Trophoblast cell (in vitro differentiated cells and primary cell): ENCODE results near the gene ZNF718.
A peak's percentile ranks its signal among the peaks of the same experiment; 100 is the strongest.
"Not testable (repeated sequence)": the region's sequence is repeated elsewhere in the genome, so short reads cannot be mapped to it uniquely, and the experiment has no call there.

Experiments
- DNase-seq, 2 donors: peaks; one replicate each; pipeline ENCODE4 v3.0.0-alpha.2; 2016
- H2AFZ ChIP-seq: 2 replicates; pipeline ENCODE4 v1.6.1; 2013; ENCODE audit warnings: low read length, moderate library complexity, mild to moderate bottlenecking; ENCODE audit not compliant: insufficient read depth, poor library complexity
- H2AK5ac ChIP-seq: 2 replicates; pipeline ENCODE4 v1.6.1; 2013; ENCODE audit warnings: mild to moderate bottlenecking, low read length
- H2BK120ac ChIP-seq: 2 replicates; pipeline ENCODE4 v1.6.1; 2013; ENCODE audit warnings: low read length, mild to moderate bottlenecking, moderate library complexity; ENCODE audit not compliant: insufficient read depth, poor library complexity
- H2BK12ac ChIP-seq: 2 replicates; pipeline ENCODE4 v1.6.1; 2013; ENCODE audit warnings: mild to moderate bottlenecking, low read length, moderate library complexity
- H2BK5ac ChIP-seq: 2 replicates; pipeline ENCODE4 v1.6.1; 2013; ENCODE audit warnings: low read length, low read depth, moderate library complexity, mild to moderate bottlenecking; ENCODE audit not compliant: poor library complexity
- H3K14ac ChIP-seq: 2 replicates; pipeline ENCODE4 v1.6.1; 2013; ENCODE audit warnings: mild to moderate bottlenecking, low read length
- H3K18ac ChIP-seq: 2 replicates; pipeline ENCODE4 v1.6.1; 2013; ENCODE audit warnings: mild to moderate bottlenecking, low read length
- H3K23ac ChIP-seq: 2 replicates; pipeline ENCODE4 v1.6.1; 2013; ENCODE audit warnings: low read length
- H3K27ac ChIP-seq: 2 replicates; pipeline ENCODE4 v1.5.1; 2013; ENCODE audit warnings: low read depth, mild to moderate bottlenecking, inconsistent platforms, low read length, moderate library complexity
- H3K27me3 ChIP-seq: 2 replicates; pipeline ENCODE4 v1.6.1; 2013; ENCODE audit warnings: inconsistent platforms, mild to moderate bottlenecking, low read length, moderate library complexity; ENCODE audit not compliant: insufficient read depth
- H3K36me3 ChIP-seq, 2 experiments: 1 replicate in 1 of 2; 2 replicates in 1 of 2; pipeline ENCODE4 v1.6.1; 2013; ENCODE audit warnings: low read length in 2 of 2, mild to moderate bottlenecking in 2 of 2, moderate library complexity in 1 of 2; ENCODE audit not compliant: insufficient read depth in 2 of 2, control insufficient read depth in 1 of 2
- H3K4ac ChIP-seq: 2 replicates; pipeline ENCODE4 v1.6.1; 2013; ENCODE audit warnings: low read depth, mild to moderate bottlenecking, low read length, moderate library complexity
- H3K4me1 ChIP-seq, 2 experiments: 1 replicate in 1 of 2; 2 replicates in 1 of 2; pipeline ENCODE4 v1.6.1; 2013; ENCODE audit warnings: low read length in 2 of 2, mild to moderate bottlenecking in 2 of 2, moderate library complexity in 1 of 2; ENCODE audit not compliant: insufficient read depth in 2 of 2, control insufficient read depth in 1 of 2
- H3K4me2 ChIP-seq: 2 replicates; pipeline ENCODE4 v1.6.1; 2013; ENCODE audit warnings: inconsistent platforms, mild to moderate bottlenecking, low read length, moderate library complexity
- H3K4me3 ChIP-seq: 2 replicates; pipeline ENCODE4 v1.5.1; 2013; ENCODE audit warnings: mild to moderate bottlenecking, low read depth, low read length, inconsistent platforms
- H3K79me1 ChIP-seq: one replicate; pipeline ENCODE4 v1.6.1; 2013; ENCODE audit warnings: low read length
- H3K79me2 ChIP-seq: 2 replicates; pipeline ENCODE4 v1.6.1; 2013; ENCODE audit warnings: low read length, mild to moderate bottlenecking; ENCODE audit not compliant: control insufficient read depth, insufficient read depth, poor library complexity
- H3K9ac ChIP-seq: 2 replicates; pipeline ENCODE4 v1.6.1; 2013; ENCODE audit warnings: mild to moderate bottlenecking, low read length
- H3K9me3 ChIP-seq: 2 replicates; pipeline ENCODE4 v1.6.1; 2013; ENCODE audit warnings: low read depth, mild to moderate bottlenecking, control low read depth, inconsistent platforms, low read length; ENCODE audit not compliant: insufficient read depth
- H4K12ac ChIP-seq: 2 replicates; pipeline ENCODE4 v1.6.1; 2013; ENCODE audit warnings: low read depth, mild to moderate bottlenecking, low read length, moderate library complexity
- H4K8ac ChIP-seq: 2 replicates; pipeline ENCODE4 v1.6.1; 2013; ENCODE audit warnings: low read depth, mild to moderate bottlenecking, low read length, moderate library complexity
- H4K91ac ChIP-seq: one replicate; pipeline ENCODE4 v1.6.1; 2013; ENCODE audit warnings: low read depth, mild to moderate bottlenecking, low read length, moderate library complexity
- WGBS: extraction: QIAGEN DNeasy Blood & Tissue Kit; methylation state at CpG from one replicate; pipeline ENCODE4 v1.1.7; 2013; ENCODE audit warnings: missing lambda C conversion rate; ENCODE audit not compliant: insufficient read length, insufficient coverage; ENCODE audit errors: extremely low coverage; 5-methylcytosine and 5-hydroxymethylcytosine counted together

Gene ZNF718

DNA sequence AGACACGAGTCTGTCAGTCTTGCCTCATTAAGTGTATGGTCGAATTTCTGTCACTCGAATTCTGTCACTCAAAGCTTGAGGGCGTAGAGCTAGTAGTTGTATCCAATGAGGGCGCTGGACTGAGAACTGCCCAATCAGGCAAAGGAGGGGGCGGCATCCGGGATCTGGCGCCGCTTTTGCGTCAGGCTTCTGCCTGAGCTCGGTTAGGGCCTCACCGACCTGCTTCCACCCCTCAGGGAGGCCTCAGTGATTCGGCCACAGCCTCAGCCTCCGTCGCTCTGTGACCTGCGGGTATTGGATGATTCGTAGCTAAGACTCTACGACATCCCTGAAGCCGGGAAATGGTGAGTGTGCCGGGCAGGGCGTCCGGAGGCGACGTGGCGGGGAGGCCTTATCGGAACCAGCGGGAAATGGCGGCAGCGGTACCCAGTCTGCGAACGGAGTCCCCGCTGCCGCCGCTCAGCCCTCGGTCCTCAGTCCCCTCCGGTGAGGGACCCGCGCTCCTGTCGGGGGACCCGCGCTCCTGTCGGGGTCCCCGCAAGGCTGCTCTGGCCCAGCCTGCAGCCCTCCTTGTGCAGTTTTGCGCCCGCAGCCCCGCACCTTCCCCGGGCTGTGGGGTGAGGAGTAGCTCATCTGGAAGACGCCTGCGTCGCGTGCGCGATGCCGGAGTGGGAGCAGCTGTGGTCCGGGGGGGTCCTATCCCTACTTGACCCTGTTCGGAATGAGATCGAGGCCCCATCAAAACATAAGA, 88.3 kb downstream of the ZNF718 start:
- Histone ChIP-seq H3K4ac (peak overlapping the region; percentile 13), H2AK5ac (no peak overlapping the region), H3K4me2 (peak overlapping the region; percentile 80), H3K23ac (no peak overlapping the region), H4K8ac (peak overlapping the region; percentile 74), H3K9ac (peak overlapping the region; percentile 86), H3K27ac (peak overlapping the region; percentile 1), H3K9me3 (peaks cover 2% of the 10 kb centered on the region), H3K36me3 (peaks cover 0 to 2% of the 10 kb centered on the region in 2 experiments), H3K79me1 (peaks cover 4% of the 10 kb centered on the region), H4K91ac (peak overlapping the region; percentile 51), H3K79me2 (peaks cover 6% of the 10 kb centered on the region), H3K4me3 (peak overlapping the region; percentile 90), H4K12ac (peak overlapping the region; percentile 4), H3K18ac (peak overlapping the region; percentile 58), H3K27me3 (no peaks in the 10 kb centered on the region), H2BK12ac (no peak overlapping the region), H2BK5ac (peak overlapping the region; percentile 46), H3K14ac (peak overlapping the region; percentile 76), H2AFZ (peak overlapping the region; percentile 64), H2BK120ac (no peak overlapping the region), H3K4me1 (peaks cover 8 to 10% of the 10 kb centered on the region in 2 experiments)
- no CpG with 5 or more reads among the region's 57 CpGs for WGBS
- peak; percentile 94 for DNase-seq

DNA sequence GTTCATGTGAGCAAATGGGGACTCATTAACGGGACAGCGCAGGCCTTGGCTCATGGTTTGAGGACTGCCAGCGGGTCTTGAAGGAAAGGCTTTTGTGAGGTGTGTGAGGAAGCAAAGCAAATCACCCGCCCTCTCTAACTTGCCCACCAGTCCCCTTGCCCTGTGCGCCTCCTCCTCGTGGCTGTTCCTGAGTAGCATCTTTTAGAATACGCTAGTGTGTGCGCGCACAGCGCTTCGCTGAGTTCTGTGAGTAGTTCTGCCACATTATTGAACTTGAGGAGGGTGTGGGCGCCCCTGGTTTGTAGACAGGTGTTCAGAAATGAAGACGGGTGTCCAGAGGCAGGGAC, 88.9 kb downstream of the ZNF718 start:
- not testable (repeated sequence) for H3K79me1 ChIP-seq, H4K12ac ChIP-seq, H3K9me3 ChIP-seq, H3K4me1 ChIP-seq, H3K79me2 ChIP-seq, H3K36me3 ChIP-seq, H3K27me3 ChIP-seq, H3K23ac ChIP-seq, H3K18ac ChIP-seq, H2BK120ac ChIP-seq, H3K9ac ChIP-seq, H4K91ac ChIP-seq, H4K8ac ChIP-seq, H2BK5ac ChIP-seq, H2AK5ac ChIP-seq, H3K4ac ChIP-seq, H2BK12ac ChIP-seq
- DNase-seq, result peak; percentile 21 to 40
- H3K4me2 ChIP-seq, result peak overlapping the region; percentile 80
- peak overlapping the region; percentile 1 for H3K27ac ChIP-seq
- peak overlapping the region; percentile 90 for H3K4me3 ChIP-seq
- WGBS, result no CpG with 5 or more reads among the region's 13 CpGs
- peak overlapping the region; percentile 76 for H3K14ac ChIP-seq
- H2AFZ ChIP-seq, result peak overlapping the region; percentile 64
